ENCODE results near the gene RRBP1. TPM values are rescaled to one million over a fixed set of nuclear protein-coding genes. Genes with fewer than 3 reads are reported as not detected.

Gene RRBP1
- total RNA-seq, 2 donors from 2014 or later: 313 to 511 TPM

GRCh38 chr20:17633221-17633849 lies 48.7 kb downstream of the RRBP1 start:
- H3K27me3 ChIP-seq: no peaks in the 10 kb centered on the region
- peak overlapping the region in 1 of 4 donors; percentile 39 for H3K27ac ChIP-seq
- H3K4me1 ChIP-seq: peaks cover 42% of the 10 kb centered on the region
- peaks cover 16 to 50% of the 10 kb centered on the region in 2 donors for H3K36me3 ChIP-seq (replicated peaks in 1 of 2; ENCODE audit: insufficient read depth in 1 of 2, low read depth in 2 of 2)
- no peaks in the 10 kb centered on the region for H3K9me3 ChIP-seq
- TF ChIP-seq POLR2A (IDR thresholded peaks at IDR 0.05): no peak
- no peak for TF ChIP-seq CTCF (IDR thresholded peaks at IDR 0.05)
- intact Hi-C loops (cut with DNase I): no loop called here
- ATAC-seq: no peak
- no peak for DNase-seq
- no peak overlapping the region for H3K4me3 ChIP-seq
- 69 to 73% methylated on average over 6 to 13 of the region's 13 CpGs for WGBS, 2 donors

- peaks cover 20 to 48% of the 10 kb centered on the region in 2 donors for H3K36me3 ChIP-seq (replicated peaks in 1 of 2; ENCODE audit: insufficient read depth in 1 of 2, low read depth in 2 of 2)
- ATAC-seq (no peak), DNase-seq (no peak)
- no peaks in the 10 kb centered on the region for H3K27me3 ChIP-seq
- H3K4me1 ChIP-seq: peaks cover 44% of the 10 kb centered on the region
- 56 to 57% methylated on average over 8 to 9 of the region's 9 CpGs for whole genome bisulfite sequencing, 2 donors
- H3K4me3 ChIP-seq: no peak overlapping the region
- TF ChIP-seq CTCF (IDR thresholded peaks at IDR 0.05) (no peak), POLR2A (IDR thresholded peaks at IDR 0.05) (no peak)
- intact Hi-C loops (cut with DNase I): no loop called here
- H3K27ac ChIP-seq: no peak overlapping the region
- no peaks in the 10 kb centered on the region for H3K9me3 ChIP-seq
These were observed 50.3 kb downstream of the RRBP1 start for GRCh38 chr20:17631576-17632319.

- DNase-seq (no peak), ATAC-seq (no peak)
- Histone ChIP-seq H3K9me3 (no peaks in the 10 kb centered on the region), H3K27me3 (no peaks in the 10 kb centered on the region), H3K27ac (peak overlapping the region in 2 of 4 donors; percentile 14 to 30), H3K36me3 (replicated peaks in 1 of 2; ENCODE audit: insufficient read depth in 1 of 2, low read depth in 2 of 2) (peaks cover 23 to 39% of the 10 kb centered on the region in 2 donors), H3K4me1 (peaks cover 44% of the 10 kb centered on the region), H3K4me3 (no peak overlapping the region)
- WGBS, 2 donors: 56 to 60% methylated on average over 6 of the region's 6 CpGs
- no peak for TF ChIP-seq CTCF (IDR thresholded peaks at IDR 0.05)
- no peak for TF ChIP-seq POLR2A (IDR thresholded peaks at IDR 0.05)
- intact Hi-C loops (cut with DNase I): no loop called here
These were observed 51.2 kb downstream of the RRBP1 start for GRCh38 chr20:17630806-17631195.

- H3K4me3 ChIP-seq: no peak overlapping the region
- H3K4me1 ChIP-seq: peaks cover 43% of the 10 kb centered on the region
- TF ChIP-seq CTCF (IDR thresholded peaks at IDR 0.05): no peak
- TF ChIP-seq POLR2A (IDR thresholded peaks at IDR 0.05): no peak
- peaks cover 28 to 38% of the 10 kb centered on the region in 2 donors for H3K36me3 ChIP-seq (replicated peaks in 1 of 2; ENCODE audit: insufficient read depth in 1 of 2, low read depth in 2 of 2)
- ATAC-seq: no peak
- intact Hi-C loops (cut with DNase I): no loop called here
- H3K9me3 ChIP-seq: no peaks in the 10 kb centered on the region
- H3K27me3 ChIP-seq: no peaks in the 10 kb centered on the region
- peak overlapping the region; percentile 14 to 34 (median 31) for H3K27ac ChIP-seq
- DNase-seq: no peak
- WGBS, 2 donors: 62 to 75% methylated on average over 11 of the region's 11 CpGs
These were observed 51.8 kb downstream of the RRBP1 start for GRCh38 chr20:17630151-17630805.

Data from body of pancreas (tissue), 4 donors.